MM.1S (cell line): ENCODE data around the gene ZDHHC1.

Experiments
- DNase-seq: peaks from one replicate; pipeline ENCODE4 v3.0.0-alpha.2; 2015
- H2AFZ ChIP-seq: fragments of 300-600 bp; sonication (generic); 2 replicates; pipeline ENCODE4 v1.6.0; 2016; ENCODE audit warnings: antibody characterized with exemption, low read length
- H3F3A ChIP-seq: fragments of 300-600 bp; sonication (generic); 2 replicates; pipeline ENCODE4 v1.6.1; 2016; ENCODE audit warnings: mild to moderate bottlenecking, antibody characterized with exemption, low read length, moderate library complexity, mixed read lengths; ENCODE audit not compliant: insufficient read depth
- H3K27ac ChIP-seq: fragments of 300-600 bp; sonication (generic); 2 replicates; pipeline ENCODE4 v1.5.1; 2016; ENCODE audit warnings: mild to moderate bottlenecking, low read length
- H3K27me3 ChIP-seq: fragments of 300-600 bp; sonication (generic); replicated peaks from 2 replicates; pipeline ENCODE4 v1.6.0; 2016; ENCODE audit warnings: low read length; ENCODE audit not compliant: insufficient read depth
- H3K36me3 ChIP-seq: fragments of 300-600 bp; sonication (generic); replicated peaks from 2 replicates; pipeline ENCODE4 v1.6.1; 2016; ENCODE audit warnings: mild to moderate bottlenecking, low read length, mixed read lengths; ENCODE audit not compliant: insufficient read depth
- H3K4me1 ChIP-seq: fragments of 300-600 bp; sonication (generic); 2 replicates; pipeline ENCODE4 v1.6.1; 2016; ENCODE audit warnings: low read length, mixed read lengths
- H3K4me2 ChIP-seq: fragments of 300-600 bp; sonication (generic); 2 replicates; pipeline ENCODE4 v1.6.0; 2016; ENCODE audit warnings: low read depth, low read length
- H3K4me3 ChIP-seq: fragments of 300-600 bp; sonication (generic); 2 replicates; pipeline ENCODE4 v1.5.1; 2016; ENCODE audit warnings: low read length, mixed read lengths
- H3K79me2 ChIP-seq: fragments of 300-600 bp; sonication (generic); 2 replicates; pipeline ENCODE4 v1.6.1; 2016; ENCODE audit warnings: mixed run types, low read length, mixed read lengths
- H3K9ac ChIP-seq: fragments of 300-600 bp; sonication (generic); 2 replicates; pipeline ENCODE4 v1.6.1; 2016; ENCODE audit warnings: low read length, mixed read lengths
- H3K9me2 ChIP-seq: fragments of 300-600 bp; sonication (generic); replicated peaks from 2 replicates; pipeline ENCODE4 v1.6.1; 2016; ENCODE audit warnings: mild to moderate bottlenecking, low read length, mixed read lengths; ENCODE audit not compliant: insufficient read depth
- H3K9me3 ChIP-seq: fragments of 300-600 bp; sonication (generic); replicated peaks from 2 replicates; pipeline ENCODE4 v1.6.1; 2016; ENCODE audit warnings: mild to moderate bottlenecking, low read length, mixed read lengths; ENCODE audit not compliant: insufficient read depth
- H4K20me1 ChIP-seq: fragments of 300-600 bp; sonication (generic); 2 replicates; pipeline ENCODE4 v1.6.1; 2016; ENCODE audit warnings: mild to moderate bottlenecking, low read length, moderate library complexity, mixed read lengths; ENCODE audit not compliant: insufficient read depth
- EZH2 ChIP-seq: fragments of 300-600 bp; sonication (generic); optimal IDR thresholded peaks from 2 replicates; pipeline ENCODE3; 2017; ENCODE audit warnings: low read depth, mild to moderate bottlenecking, antibody characterized with exemption, low read length, mixed read lengths
- EZH2phosphoT487 ChIP-seq: fragments of 300-600 bp; sonication (generic); IDR thresholded peaks from 2 replicates; pipeline ENCODE4 v1.6.1; 2018; ENCODE audit warnings: antibody characterized with exemption, low read length
- TF ChIP-seq, protein P1 (sequence below): fragments of 300-600 bp; sonication (generic); IDR thresholded peaks from 2 replicates; pipeline ENCODE4 v1.5.1; 2016; ENCODE audit warnings: antibody characterized with exemption, low read length, mixed read lengths

Gene ZDHHC1

DNA sequence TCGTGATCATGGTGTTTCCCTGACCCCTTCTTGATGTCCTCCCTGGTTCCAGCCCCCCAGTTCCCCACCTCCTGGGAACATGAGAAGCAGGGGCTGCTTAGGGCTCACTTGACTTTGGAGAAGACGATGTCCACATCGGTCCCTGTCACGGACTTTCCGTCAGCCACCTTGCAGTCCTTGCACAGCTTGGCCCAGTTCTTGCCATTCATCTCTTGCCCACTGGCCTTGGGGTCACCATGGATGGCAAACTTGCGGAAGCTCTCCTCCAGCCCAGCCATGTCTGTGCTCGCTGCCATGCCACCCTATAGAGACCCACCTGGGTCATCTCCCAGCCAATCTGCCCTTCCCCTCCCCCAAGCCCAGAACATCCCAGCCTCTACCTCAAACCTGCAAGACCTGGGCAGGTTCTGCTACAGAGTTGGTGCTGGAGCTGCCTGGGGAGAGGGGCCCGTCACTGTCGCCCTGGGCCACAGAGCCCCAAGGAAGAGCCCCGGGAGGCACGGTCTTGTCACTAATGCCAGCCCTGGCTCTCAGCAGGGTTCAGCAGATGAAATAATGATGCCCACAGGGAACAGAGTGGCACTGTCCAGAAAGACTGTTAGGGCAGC lies 25.4 kb downstream of the ZDHHC1 start:
- Histone ChIP-seq H3K27me3 (peaks cover 36% of the 10 kb centered on the region), H2AFZ (no peak overlapping the region), H3K9me2 (no peaks in the 10 kb centered on the region), H3K36me3 (no peaks in the 10 kb centered on the region), H3K4me1 (no peaks in the 10 kb centered on the region), H3K4me3 (no peak overlapping the region), H3K9me3 (no peaks in the 10 kb centered on the region), H3K9ac (no peak overlapping the region), H3K27ac (no peak overlapping the region), H3K4me2 (no peak overlapping the region), H3K79me2 (no peaks in the 10 kb centered on the region), H3F3A (no peaks in the 10 kb centered on the region), H4K20me1 (no peaks in the 10 kb centered on the region)
- no peak for DNase-seq
- TF ChIP-seq, protein P1, sequence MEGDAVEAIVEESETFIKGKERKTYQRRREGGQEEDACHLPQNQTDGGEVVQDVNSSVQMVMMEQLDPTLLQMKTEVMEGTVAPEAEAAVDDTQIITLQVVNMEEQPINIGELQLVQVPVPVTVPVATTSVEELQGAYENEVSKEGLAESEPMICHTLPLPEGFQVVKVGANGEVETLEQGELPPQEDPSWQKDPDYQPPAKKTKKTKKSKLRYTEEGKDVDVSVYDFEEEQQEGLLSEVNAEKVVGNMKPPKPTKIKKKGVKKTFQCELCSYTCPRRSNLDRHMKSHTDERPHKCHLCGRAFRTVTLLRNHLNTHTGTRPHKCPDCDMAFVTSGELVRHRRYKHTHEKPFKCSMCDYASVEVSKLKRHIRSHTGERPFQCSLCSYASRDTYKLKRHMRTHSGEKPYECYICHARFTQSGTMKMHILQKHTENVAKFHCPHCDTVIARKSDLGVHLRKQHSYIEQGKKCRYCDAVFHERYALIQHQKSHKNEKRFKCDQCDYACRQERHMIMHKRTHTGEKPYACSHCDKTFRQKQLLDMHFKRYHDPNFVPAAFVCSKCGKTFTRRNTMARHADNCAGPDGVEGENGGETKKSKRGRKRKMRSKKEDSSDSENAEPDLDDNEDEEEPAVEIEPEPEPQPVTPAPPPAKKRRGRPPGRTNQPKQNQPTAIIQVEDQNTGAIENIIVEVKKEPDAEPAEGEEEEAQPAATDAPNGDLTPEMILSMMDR = no peak
- TF ChIP-seq EZH2phosphoT487 (no peak), EZH2 (no peak)

DNA sequence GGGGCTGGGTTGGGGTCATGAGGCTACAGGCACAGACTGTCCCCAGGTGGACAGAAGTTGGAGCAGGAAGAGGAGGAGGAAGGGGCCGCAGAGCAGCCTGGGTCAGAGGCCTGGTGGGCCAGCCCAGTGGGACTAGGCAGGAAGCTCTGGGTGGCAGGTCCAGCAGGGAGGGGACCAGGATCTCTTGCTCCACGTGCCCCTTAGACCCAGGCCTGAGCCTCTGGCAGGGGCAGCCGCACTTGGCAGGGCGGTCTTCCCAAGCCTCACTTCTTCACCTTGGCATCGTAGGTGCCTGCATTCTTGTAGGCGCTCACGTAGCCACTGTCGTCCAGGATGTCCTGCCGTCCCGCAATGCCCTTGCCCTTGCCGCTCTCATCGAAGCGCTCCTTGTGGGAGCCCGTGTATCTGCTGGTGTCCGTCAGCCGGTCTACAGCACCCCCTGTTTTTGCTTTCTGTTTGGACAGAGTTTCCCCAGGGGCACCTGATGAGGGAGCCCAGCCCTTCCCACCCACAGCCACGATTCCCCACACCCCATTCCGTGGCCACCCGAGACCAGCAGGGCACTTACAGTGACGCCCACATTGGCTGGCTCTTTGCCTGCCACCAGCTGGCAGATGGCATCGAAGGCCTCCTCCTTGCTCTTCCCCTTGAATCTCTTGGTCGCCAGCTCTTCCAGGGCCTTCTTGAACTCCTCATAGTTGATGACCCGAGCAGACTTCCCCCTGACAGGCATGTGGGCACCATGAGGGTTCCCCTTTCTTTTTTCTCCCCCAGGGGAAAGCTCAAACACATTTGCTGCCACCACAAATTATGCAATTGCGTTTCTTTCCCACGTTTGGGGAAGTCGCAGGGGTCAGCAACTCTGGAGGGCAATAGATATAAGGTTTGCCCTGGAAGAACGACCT lies 26.1 kb downstream of the ZDHHC1 start:
- Histone ChIP-seq H3K36me3 (no peaks in the 10 kb centered on the region), H3K27ac (no peak overlapping the region), H4K20me1 (no peaks in the 10 kb centered on the region), H3K79me2 (no peaks in the 10 kb centered on the region), H3K9ac (no peak overlapping the region), H3K9me3 (no peaks in the 10 kb centered on the region), H3K9me2 (no peaks in the 10 kb centered on the region), H3K4me1 (no peaks in the 10 kb centered on the region), H3K4me2 (no peak overlapping the region), H3F3A (no peaks in the 10 kb centered on the region), H2AFZ (no peak overlapping the region), H3K27me3 (peaks cover 30% of the 10 kb centered on the region), H3K4me3 (no peak overlapping the region)
- TF ChIP-seq, protein P1 = no peak
- TF ChIP-seq EZH2 (no peak), EZH2phosphoT487 (no peak)
- no peak for DNase-seq

DNA sequence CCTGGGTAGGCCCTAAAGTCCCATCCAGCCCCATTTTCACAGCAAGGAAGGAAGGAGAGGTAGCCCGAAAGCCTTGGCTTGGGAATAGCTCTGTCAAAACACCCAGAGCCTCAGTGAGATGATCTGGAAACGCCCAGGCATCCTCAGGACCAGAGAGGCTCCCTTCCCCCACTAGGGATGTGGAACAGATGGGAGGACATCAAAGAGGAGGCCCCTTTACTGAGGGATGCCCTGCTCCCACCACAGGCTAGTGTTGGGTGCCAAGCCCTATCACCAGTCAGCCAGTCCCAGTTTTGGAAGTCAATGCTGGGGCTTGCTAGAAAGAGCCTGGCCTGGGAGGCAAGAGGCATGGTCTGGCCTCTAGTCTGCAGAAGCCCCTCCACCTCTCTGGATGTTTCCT lies 27.7 kb downstream of the ZDHHC1 start:
- Histone ChIP-seq H3K9me2 (no peaks in the 10 kb centered on the region), H3K9me3 (no peaks in the 10 kb centered on the region), H4K20me1 (no peaks in the 10 kb centered on the region), H2AFZ (no peak overlapping the region), H3K4me2 (no peak overlapping the region), H3K9ac (no peak overlapping the region), H3K27me3 (peaks cover 16% of the 10 kb centered on the region), H3K4me3 (no peak overlapping the region), H3K4me1 (no peaks in the 10 kb centered on the region), H3K36me3 (no peaks in the 10 kb centered on the region), H3F3A (no peaks in the 10 kb centered on the region), H3K27ac (no peak overlapping the region), H3K79me2 (no peaks in the 10 kb centered on the region)
- no peak for DNase-seq
- no peak for TF ChIP-seq EZH2phosphoT487
- TF ChIP-seq, protein P1 = no peak
- TF ChIP-seq EZH2 = no peak
